Suprapubic skin (tissue), 4 donors: ENCODE data around the gene BAIAP3. TPM values are rescaled to one million over a fixed set of nuclear protein-coding genes. Genes with fewer than 3 reads are reported as not detected.

Experiments used
- DNase-seq, 2 donors: peaks; one replicate each; pipeline ENCODE4 v3.0.0-alpha.2; 2019; ENCODE audit warnings: low spot score in 2 of 2
- H3K27ac ChIP-seq: fragments of 200-600 bp; sonication (generic); one replicate; pipeline ENCODE4 v1.5.1; 2019
- H3K27me3 ChIP-seq: fragments of 200-600 bp; sonication (generic); one replicate; pipeline ENCODE4 v1.5.1; 2019
- H3K36me3 ChIP-seq: fragments of 200-600 bp; sonication (generic); one replicate; pipeline ENCODE4 v1.5.1; 2019
- H3K4me1 ChIP-seq: fragments of 200-600 bp; sonication (generic); one replicate; pipeline ENCODE4 v1.5.1; 2019
- H3K4me3 ChIP-seq: fragments of 200-600 bp; sonication (generic); one replicate; pipeline ENCODE4 v1.5.1; 2019; ENCODE audit warnings: mild to moderate bottlenecking
- H3K9me3 ChIP-seq: fragments of 200-600 bp; sonication (generic); one replicate; pipeline ENCODE4 v1.5.1; 2019
- EP300 ChIP-seq: sonication (generic); formaldehyde crosslinking; IDR thresholded peaks from one replicate; pipeline ENCODE4 v1.6.1; 2017; ENCODE audit warnings: antibody characterized with exemption
- POLR2A ChIP-seq, 2 donors: fragments of 450-650 bp; IDR thresholded peaks; one replicate each; pipeline ENCODE4 v1.6.1; 2017; ENCODE audit warnings: antibody characterized with exemption in 2 of 2, mild to moderate bottlenecking in 2 of 2, moderate library complexity in 2 of 2
- POLR2AphosphoS5 ChIP-seq, 3 donors: sonication (generic); formaldehyde crosslinking; IDR thresholded peaks; one replicate each; pipeline ENCODE4 v1.6.1; 2017; ENCODE audit warnings: antibody characterized with exemption in 3 of 3
- WGBS: methylation state at CpG from one replicate; pipeline ENCODE4 v1.1.5; 2018; 5-methylcytosine and 5-hydroxymethylcytosine counted together
- total RNA-seq, 4 donors: library from RNA; depleted of rRNA; stranded (reverse); fragments of >200 nt; gene quantifications; one replicate each; pipeline ENCODE4 v1.1.0, GENCODE V29; 2016
- TF ChIP-seq, protein P1 (sequence below), 2 donors: fragments of 200-600 bp in 1 of 2; fragments of 450-650 bp in 1 of 2; sonication (generic) in 1 of 2; IDR thresholded peaks; one replicate each; pipeline ENCODE4 v1.5.1; 2016 to 2019; ENCODE audit warnings: antibody characterized with exemption in 2 of 2, mild to moderate bottlenecking in 1 of 2, moderate library complexity in 1 of 2

Gene BAIAP3
- total RNA-seq, 4 donors from 2014 or later = 0.87 to 6.2 (median 2.5) TPM

GRCh38 chr16:1374418-1375297 lies 41.2 kb downstream of the BAIAP3 start:
- Histone ChIP-seq H3K4me3 (no peak overlapping the region), H3K36me3 (peaks cover 43% of the 10 kb centered on the region), H3K27me3 (no peaks in the 10 kb centered on the region), H3K27ac (no peak overlapping the region), H3K4me1 (peaks cover 25% of the 10 kb centered on the region), H3K9me3 (no peaks in the 10 kb centered on the region)
- no peak for DNase-seq
- TF ChIP-seq, protein P1, sequence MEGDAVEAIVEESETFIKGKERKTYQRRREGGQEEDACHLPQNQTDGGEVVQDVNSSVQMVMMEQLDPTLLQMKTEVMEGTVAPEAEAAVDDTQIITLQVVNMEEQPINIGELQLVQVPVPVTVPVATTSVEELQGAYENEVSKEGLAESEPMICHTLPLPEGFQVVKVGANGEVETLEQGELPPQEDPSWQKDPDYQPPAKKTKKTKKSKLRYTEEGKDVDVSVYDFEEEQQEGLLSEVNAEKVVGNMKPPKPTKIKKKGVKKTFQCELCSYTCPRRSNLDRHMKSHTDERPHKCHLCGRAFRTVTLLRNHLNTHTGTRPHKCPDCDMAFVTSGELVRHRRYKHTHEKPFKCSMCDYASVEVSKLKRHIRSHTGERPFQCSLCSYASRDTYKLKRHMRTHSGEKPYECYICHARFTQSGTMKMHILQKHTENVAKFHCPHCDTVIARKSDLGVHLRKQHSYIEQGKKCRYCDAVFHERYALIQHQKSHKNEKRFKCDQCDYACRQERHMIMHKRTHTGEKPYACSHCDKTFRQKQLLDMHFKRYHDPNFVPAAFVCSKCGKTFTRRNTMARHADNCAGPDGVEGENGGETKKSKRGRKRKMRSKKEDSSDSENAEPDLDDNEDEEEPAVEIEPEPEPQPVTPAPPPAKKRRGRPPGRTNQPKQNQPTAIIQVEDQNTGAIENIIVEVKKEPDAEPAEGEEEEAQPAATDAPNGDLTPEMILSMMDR (IDR thresholded peaks at IDR 0.05) = no peak
- TF ChIP-seq POLR2A (IDR thresholded peaks at IDR 0.05) = no peak
- TF ChIP-seq EP300 = no peak
- no peak for TF ChIP-seq POLR2AphosphoS5 (IDR thresholded peaks at IDR 0.05)
- WGBS = 81% methylated on average over 14 of the region's 46 CpGs

GRCh38 chr16:1375298-1375640 lies 41.8 kb downstream of the BAIAP3 start:
- Histone ChIP-seq H3K27ac (no peak overlapping the region), H3K4me1 (peaks cover 30% of the 10 kb centered on the region), H3K27me3 (no peaks in the 10 kb centered on the region), H3K9me3 (no peaks in the 10 kb centered on the region), H3K4me3 (no peak overlapping the region), H3K36me3 (peaks cover 37% of the 10 kb centered on the region)
- 85% methylated on average over 13 of the region's 24 CpGs for WGBS
- no peak for DNase-seq
- TF ChIP-seq, protein P1 (IDR thresholded peaks at IDR 0.05) = no peak
- TF ChIP-seq EP300 (no peak), POLR2A (IDR thresholded peaks at IDR 0.05) (no peak), POLR2AphosphoS5 (IDR thresholded peaks at IDR 0.05) (no peak)

- no peak for TF ChIP-seq EP300
- TF ChIP-seq, protein P1 (IDR thresholded peaks at IDR 0.05) = no peak
- TF ChIP-seq POLR2A (IDR thresholded peaks at IDR 0.05) = no peak
- TF ChIP-seq POLR2AphosphoS5 (IDR thresholded peaks at IDR 0.05) = no peak
- 86% methylated on average over 7 of the region's 19 CpGs for WGBS
- no peaks in the 10 kb centered on the region for H3K27me3 ChIP-seq
Observed at GRCh38 chr16:1375741-1376410, 42.4 kb downstream of the BAIAP3 start.

DNA sequence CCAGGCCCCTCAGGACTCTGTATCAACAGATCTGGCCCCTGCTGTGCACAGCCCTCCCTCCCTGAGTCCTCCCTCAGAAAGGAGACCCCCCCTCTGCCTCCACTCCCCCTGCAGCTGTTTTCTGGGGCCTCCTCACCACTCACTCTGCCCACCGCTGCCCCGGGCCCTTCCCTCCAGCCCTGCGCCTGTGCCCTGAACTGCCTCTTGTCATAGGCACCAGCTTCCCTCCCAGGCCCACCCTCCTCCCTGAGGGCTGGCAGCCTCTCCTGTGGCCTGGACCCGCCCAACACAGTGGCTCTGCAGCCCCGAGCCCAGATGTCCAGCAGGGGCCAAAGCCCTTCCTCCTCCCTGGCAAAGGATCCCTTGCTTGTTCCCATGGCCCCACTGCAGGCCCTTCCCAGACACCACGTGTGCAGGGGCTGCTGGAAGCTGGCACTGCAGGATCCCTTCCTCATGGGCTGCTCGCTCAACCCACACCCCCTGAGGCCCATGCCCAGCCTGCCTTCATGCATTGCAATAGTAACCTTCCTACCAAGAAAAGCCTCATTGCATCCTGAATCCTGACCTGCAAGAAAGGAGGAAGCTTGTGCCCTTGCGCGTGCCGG lies 44.1 kb downstream of the BAIAP3 start:
- Histone ChIP-seq H3K36me3 (peaks cover 37% of the 10 kb centered on the region), H3K27ac (no peak overlapping the region), H3K4me1 (peaks cover 30% of the 10 kb centered on the region), H3K4me3 (no peak overlapping the region), H3K9me3 (no peaks in the 10 kb centered on the region), H3K27me3 (no peaks in the 10 kb centered on the region)
- DNase-seq = no peak
- WGBS = 86% methylated on average over 10 of the region's 10 CpGs
- TF ChIP-seq EP300 (no peak), POLR2A (IDR thresholded peaks at IDR 0.05) (no peak), POLR2AphosphoS5 (IDR thresholded peaks at IDR 0.05) (no peak)
- TF ChIP-seq, protein P1 (IDR thresholded peaks at IDR 0.05) = no peak

More at GRCh38 chr16:1375741-1376410, 42.4 kb downstream of the BAIAP3 start:
- H3K9me3 ChIP-seq = no peaks in the 10 kb centered on the region
- no peak for DNase-seq
- no peak overlapping the region for H3K4me3 ChIP-seq
- H3K27ac ChIP-seq = no peak overlapping the region
- H3K36me3 ChIP-seq = peaks cover 35% of the 10 kb centered on the region
- H3K4me1 ChIP-seq = peaks cover 30% of the 10 kb centered on the region
